ENCODE data around the gene PUM2. TPM values are rescaled to one million over a fixed set of nuclear protein-coding genes. Genes with fewer than 3 reads are reported as not detected.

PUM2 gene
- total and polyA plus RNA-seq, 2 of the 13 experiments (the other 11 are each of a cell fraction or from before 2014, with no cell fraction given): 69.6 to 69.8 TPM

GRCh38 chr2:20207051-20207450, 143.6 kb downstream of the PUM2 start (continued):
- TF ChIP-seq ZFP37 (CRISPR knock-in tag; IDR thresholded peaks at IDR 0.05; ENCODE audit: borderline replicate concordance): no peak
- no peak for TF ChIP-seq ZNF577 (CRISPR knock-in tag; IDR thresholded peaks at IDR 0.05; ENCODE audit: borderline replicate concordance, low read depth)
- TF ChIP-seq BRF2 (CRISPR knock-in tag; IDR thresholded peaks at IDR 0.05): no peak
- no peak for TF ChIP-seq RFXAP (CRISPR knock-in tag; IDR thresholded peaks at IDR 0.05; ENCODE audit: borderline replicate concordance)
- no peak for TF ChIP-seq ZNF550 (CRISPR knock-in tag; IDR thresholded peaks at IDR 0.05; ENCODE audit: borderline replicate concordance)
- TF ChIP-seq ZNF12 (CRISPR knock-in tag; IDR thresholded peaks at IDR 0.05): 0 out of 2 replicates have a peak, but pooled peaks have one; percentile 4
- 0 out of 2 replicates have a peak, but pooled peaks have one; percentile 28 for TF ChIP-seq RARA (CRISPR knock-in tag; IDR thresholded peaks at IDR 0.05)
- TF ChIP-seq HOXA7 (CRISPR knock-in tag; IDR thresholded peaks at IDR 0.05): no peak
- TF ChIP-seq E2F1 (CRISPR knock-in tag; IDR thresholded peaks at IDR 0.05): no peak
- no peak for TF ChIP-seq ZBTB8A (CRISPR knock-in tag; IDR thresholded peaks at IDR 0.05; ENCODE audit: borderline replicate concordance, low read depth)
- no peak for TF ChIP-seq ZFP82 (CRISPR knock-in tag; IDR thresholded peaks at IDR 0.05; ENCODE audit: borderline replicate concordance)
- no peak for TF ChIP-seq HDAC6 (IDR thresholded peaks at IDR 0.05; ENCODE audit: low read depth, low read length)
- no peak for TF ChIP-seq SPEN (CRISPR knock-in tag; IDR thresholded peaks at IDR 0.05; ENCODE audit: low read depth)
- TF ChIP-seq ELF4 (CRISPR knock-in tag; IDR thresholded peaks at IDR 0.05; ENCODE audit: borderline replicate concordance): no peak
- no peak for TF ChIP-seq IKZF4 (CRISPR knock-in tag; IDR thresholded peaks at IDR 0.05; ENCODE audit: borderline replicate concordance, low read depth, not compliant biosample characterization)
- no peak for TF ChIP-seq CAMTA2 (CRISPR knock-in tag; IDR thresholded peaks at IDR 0.05; ENCODE audit: borderline replicate concordance)
- no peak for TF ChIP-seq FOXO4 (CRISPR knock-in tag; conservative IDR thresholded peaks at IDR 0.05)
- TF ChIP-seq ZNF263 (CRISPR knock-in tag; IDR thresholded peaks at IDR 0.05): no peak
- no peak for TF ChIP-seq THAP9 (CRISPR knock-in tag; IDR thresholded peaks at IDR 0.05; ENCODE audit: borderline replicate concordance)
- no peak for TF ChIP-seq TIGD3 (CRISPR knock-in tag; IDR thresholded peaks at IDR 0.05; ENCODE audit: borderline replicate concordance)
- TF ChIP-seq MIER2 (CRISPR knock-in tag; IDR thresholded peaks at IDR 0.05): no peak
- no peak for TF ChIP-seq ATM (IDR thresholded peaks at IDR 0.05; ENCODE audit: borderline replicate concordance)
- TF ChIP-seq JUN (CRISPR knock-in tag; IDR thresholded peaks at IDR 0.05): no peak
